DOHH2 (cell line): ENCODE data around the gene RAB15.

Experiments used
- H3F3A ChIP-seq: fragments of 200-600 bp; sonication (generic), shearing (Covaris generic); 2 replicates; pipeline ENCODE4 v1.6.0; 2016; ENCODE audit warnings: antibody characterized with exemption, mild to moderate bottlenecking; ENCODE audit not compliant: control insufficient read depth, insufficient read depth
- H3K27ac ChIP-seq: fragments of 200-600 bp; sonication (generic); 2 replicates; pipeline ENCODE4 v1.5.1; 2014; ENCODE audit warnings: low read depth, mild to moderate bottlenecking, low read length, moderate library complexity
- H3K27me3 ChIP-seq: fragments of 200-600 bp; sonication (generic); 2 replicates; pipeline ENCODE4 v1.6.1; 2014; ENCODE audit warnings: mild to moderate bottlenecking, low read length, mixed read lengths; ENCODE audit not compliant: control insufficient read depth
- H3K36me3 ChIP-seq: fragments of 200-600 bp; sonication (generic); 2 replicates; pipeline ENCODE4 v1.6.1; 2014; ENCODE audit warnings: mild to moderate bottlenecking, low read length, moderate library complexity, mixed read lengths; ENCODE audit not compliant: control insufficient read depth
- H3K4me1 ChIP-seq: fragments of 200-600 bp; sonication (generic); 2 replicates; pipeline ENCODE4 v1.6.1; 2014; ENCODE audit warnings: mild to moderate bottlenecking, low read length, mixed read lengths; ENCODE audit not compliant: control insufficient read depth
- H3K4me2 ChIP-seq: fragments of 200-600 bp; sonication (generic); 2 replicates; pipeline ENCODE4 v1.6.0; 2014; ENCODE audit warnings: mild to moderate bottlenecking, low read length, moderate library complexity
- H3K4me3 ChIP-seq: fragments of 200-600 bp; sonication (generic); 2 replicates; pipeline ENCODE4 v1.5.1; 2014; ENCODE audit warnings: mild to moderate bottlenecking, low read length, mixed read lengths
- H3K79me2 ChIP-seq: fragments of 200-600 bp; sonication (generic); 2 replicates; pipeline ENCODE4 v1.6.1; 2014; ENCODE audit warnings: mild to moderate bottlenecking, low read length, mixed read lengths; ENCODE audit not compliant: control insufficient read depth
- H3K9me2 ChIP-seq: fragments of 200-600 bp; sonication (generic); replicated peaks from 2 replicates; pipeline ENCODE4 v1.6.1; 2014; ENCODE audit warnings: mild to moderate bottlenecking, low read length, mixed read lengths; ENCODE audit not compliant: control insufficient read depth
- H3K9me3 ChIP-seq: fragments of 200-600 bp; sonication (generic); 2 replicates; pipeline ENCODE4 v1.6.1; 2014; ENCODE audit warnings: antibody characterized with exemption, low read length, mixed read lengths; ENCODE audit not compliant: control insufficient read depth, insufficient read depth
- H4K20me1 ChIP-seq: fragments of 200-600 bp; sonication (generic); 2 replicates; pipeline ENCODE4 v1.6.0; 2014; ENCODE audit warnings: low read depth, mild to moderate bottlenecking, antibody characterized with exemption, low read length, moderate library complexity; ENCODE audit not compliant: control insufficient read depth, insufficient read depth
- EZH2phosphoT487 ChIP-seq: fragments of 200-600 bp; sonication (generic); IDR thresholded peaks from 2 replicates; pipeline ENCODE4 v1.6.1; 2017; ENCODE audit warnings: borderline replicate concordance, mild to moderate bottlenecking, antibody characterized with exemption, low read length, moderate library complexity, mixed read lengths
- TF ChIP-seq, protein P1 (sequence below): fragments of 200-600 bp; sonication (generic); IDR thresholded peaks from one replicate; pipeline ENCODE4 v1.5.1; 2014; ENCODE audit warnings: antibody characterized with exemption, mild to moderate bottlenecking, low read depth, low read length; ENCODE audit not compliant: poor library complexity, severe bottlenecking

Gene RAB15

GRCh38 chr14:64987438-64987767, 15.3 kb upstream of the RAB15 start:
- Histone ChIP-seq H3K9me2 (no peaks in the 10 kb centered on the region), H3K4me3 (peak overlapping the region; percentile 93), H3K9me3 (no peaks in the 10 kb centered on the region), H3K36me3 (peaks cover 3% of the 10 kb centered on the region), H3K27ac (peak overlapping the region; percentile 54), H4K20me1 (no peaks in the 10 kb centered on the region), H3K4me1 (peaks cover 45% of the 10 kb centered on the region), H3K27me3 (peaks cover 29% of the 10 kb centered on the region), H3K4me2 (peak overlapping the region; percentile 92), H3F3A (0 out of 2 replicates have a peak, but pooled peaks cover 4% of the 10 kb centered on the region), H3K79me2 (peaks cover 40% of the 10 kb centered on the region)
- no peak for TF ChIP-seq EZH2phosphoT487
- TF ChIP-seq, protein P1, sequence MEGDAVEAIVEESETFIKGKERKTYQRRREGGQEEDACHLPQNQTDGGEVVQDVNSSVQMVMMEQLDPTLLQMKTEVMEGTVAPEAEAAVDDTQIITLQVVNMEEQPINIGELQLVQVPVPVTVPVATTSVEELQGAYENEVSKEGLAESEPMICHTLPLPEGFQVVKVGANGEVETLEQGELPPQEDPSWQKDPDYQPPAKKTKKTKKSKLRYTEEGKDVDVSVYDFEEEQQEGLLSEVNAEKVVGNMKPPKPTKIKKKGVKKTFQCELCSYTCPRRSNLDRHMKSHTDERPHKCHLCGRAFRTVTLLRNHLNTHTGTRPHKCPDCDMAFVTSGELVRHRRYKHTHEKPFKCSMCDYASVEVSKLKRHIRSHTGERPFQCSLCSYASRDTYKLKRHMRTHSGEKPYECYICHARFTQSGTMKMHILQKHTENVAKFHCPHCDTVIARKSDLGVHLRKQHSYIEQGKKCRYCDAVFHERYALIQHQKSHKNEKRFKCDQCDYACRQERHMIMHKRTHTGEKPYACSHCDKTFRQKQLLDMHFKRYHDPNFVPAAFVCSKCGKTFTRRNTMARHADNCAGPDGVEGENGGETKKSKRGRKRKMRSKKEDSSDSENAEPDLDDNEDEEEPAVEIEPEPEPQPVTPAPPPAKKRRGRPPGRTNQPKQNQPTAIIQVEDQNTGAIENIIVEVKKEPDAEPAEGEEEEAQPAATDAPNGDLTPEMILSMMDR, result no peak

DNA sequence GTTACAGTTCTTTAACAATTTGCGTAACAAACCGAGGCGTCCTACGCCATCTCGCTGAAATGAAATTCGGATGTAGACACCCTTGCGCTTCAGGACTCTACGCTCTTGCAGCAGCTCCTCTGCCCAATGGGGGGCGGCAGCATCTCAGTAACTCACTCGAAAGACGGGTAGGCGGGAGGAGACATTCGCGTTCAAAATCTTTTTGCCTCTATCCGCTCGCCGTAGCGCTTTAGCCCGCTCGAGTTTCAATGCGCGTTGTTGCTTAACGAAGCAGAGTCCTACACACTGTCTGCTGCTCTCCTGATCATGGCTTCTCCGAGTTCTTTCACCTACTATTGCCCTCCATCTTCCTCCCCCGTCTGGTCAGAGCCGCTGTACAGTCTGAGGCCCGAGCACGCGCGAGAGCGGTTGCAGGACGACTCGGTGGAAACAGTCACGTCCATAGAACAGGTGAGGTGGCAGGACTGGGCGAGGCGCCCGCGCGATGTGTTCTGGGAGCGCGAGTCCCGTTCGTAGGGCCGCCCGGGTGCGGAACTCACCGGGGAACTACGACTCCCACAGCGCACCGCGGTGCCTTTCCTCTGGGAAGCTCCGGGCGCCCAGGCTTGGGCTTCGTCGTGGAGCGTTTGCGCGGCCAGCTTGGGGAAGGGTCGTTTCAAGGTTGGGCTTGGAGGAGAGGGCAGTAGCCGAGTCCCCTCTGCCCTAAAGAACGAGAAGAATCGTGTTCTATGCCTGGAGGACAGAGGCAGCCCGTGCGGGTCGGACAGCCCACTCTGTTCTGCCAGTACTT, 14.7 kb upstream of the RAB15 start, which contains the start of gene FNTB:
Gene FNTB, plus strand, starts transcription at position 248 of the 790 bp plus-strand sequence. Its CDS starts 59 bp downstream, at position 307.
- peaks cover 30% of the 10 kb centered on the region for H3K27me3 ChIP-seq
- peak within 1 kb of the TSS; percentile 92 for H3K4me2 ChIP-seq
- H3K9me2 ChIP-seq, result no peaks in the 10 kb centered on the region
- no peaks in the 10 kb centered on the region for H3K9me3 ChIP-seq
- peak within 1 kb of the TSS; percentile 54 for H3K27ac ChIP-seq
- H3K4me1 ChIP-seq, result peaks cover 40% of the 10 kb centered on the region
- H3K36me3 ChIP-seq, result peaks cover 3% of the 10 kb centered on the region
- H3K4me3 ChIP-seq, result peak within 1 kb of the TSS; percentile 93
- peaks cover 40% of the 10 kb centered on the region for H3K79me2 ChIP-seq
- H3F3A ChIP-seq, result 0 out of 2 replicates have a peak, but pooled peaks cover 4% of the 10 kb centered on the region
- H4K20me1 ChIP-seq, result no peaks in the 10 kb centered on the region
- TF ChIP-seq, protein P1, result peak; percentile 92
- no peak for TF ChIP-seq EZH2phosphoT487

DNA sequence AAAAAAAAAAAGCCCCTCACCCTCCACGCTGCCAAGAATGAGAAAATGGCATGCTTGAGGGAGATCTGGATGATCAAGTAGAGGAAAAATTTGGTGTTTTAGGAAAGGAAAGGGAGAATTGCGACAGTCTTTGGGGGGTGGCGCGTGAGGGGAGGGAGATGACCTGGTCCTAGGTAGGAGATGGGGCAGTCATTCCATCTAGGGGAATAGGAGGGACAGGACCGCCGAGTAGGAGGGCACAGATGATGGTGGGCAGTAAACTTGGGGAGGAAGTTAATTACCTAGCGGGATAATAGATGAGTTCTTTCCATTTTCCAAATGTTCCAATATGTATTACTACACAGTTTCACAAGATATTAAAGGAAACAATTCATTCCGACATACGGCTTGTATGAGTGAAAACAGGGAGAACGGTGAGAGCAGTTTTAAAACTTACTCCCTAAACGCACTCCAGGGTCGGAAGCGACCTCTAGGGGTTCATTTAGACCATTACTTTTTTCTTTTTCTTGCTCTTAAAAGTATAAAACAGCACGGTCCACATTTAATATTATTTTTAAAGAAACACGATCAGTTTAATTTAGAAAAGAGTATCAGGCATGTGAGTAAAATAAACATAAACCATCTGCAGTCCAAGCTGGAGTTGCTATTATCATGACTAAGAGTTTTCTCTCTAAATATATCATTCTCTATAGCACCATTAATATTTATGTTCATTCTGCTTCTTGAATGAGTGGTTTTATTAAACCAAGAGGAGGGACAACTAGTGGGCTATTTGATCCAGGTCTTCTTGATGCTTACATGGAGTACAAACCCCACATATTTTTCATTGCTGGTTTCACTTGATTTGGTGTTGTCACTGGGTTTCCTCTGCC, 11.5 kb upstream of the RAB15 start:
- peak overlapping the region; percentile 57 for H3K4me3 ChIP-seq
- no peaks in the 10 kb centered on the region for H3K9me2 ChIP-seq

More for the DNA sequence above, 11.5 kb upstream of the RAB15 start:
- H3K27ac ChIP-seq, result no peak overlapping the region
- H3K4me1 ChIP-seq, result peaks cover 25% of the 10 kb centered on the region
- H3F3A ChIP-seq, result peaks cover 4% of the 10 kb centered on the region; the same call in 1 of the 2 replicates
- no peaks in the 10 kb centered on the region for H4K20me1 ChIP-seq
- no peaks in the 10 kb centered on the region for H3K9me3 ChIP-seq
- TF ChIP-seq, protein P1, result peak; percentile 66
- no peak for TF ChIP-seq EZH2phosphoT487
- H3K79me2 ChIP-seq, result peaks cover 16% of the 10 kb centered on the region
- H3K36me3 ChIP-seq, result peaks cover under 1% of the 10 kb centered on the region
- H3K4me2 ChIP-seq, result peak overlapping the region; percentile 64
- peaks cover 35% of the 10 kb centered on the region for H3K27me3 ChIP-seq
